Stimulated activated CD8-positive, alpha-beta memory T cell treated with anti-CD3 and anti-CD28 coated beads, Interleukin-7, amount 100 ng/mL, for 24 hours (primary cell): ENCODE data around the gene MROH2A.

Experiments
- DNase-seq: peaks from one replicate; pipeline ENCODE4 v3.0.0-alpha.2; 2020; ENCODE audit warnings: low read depth

MROH2A gene

DNA sequence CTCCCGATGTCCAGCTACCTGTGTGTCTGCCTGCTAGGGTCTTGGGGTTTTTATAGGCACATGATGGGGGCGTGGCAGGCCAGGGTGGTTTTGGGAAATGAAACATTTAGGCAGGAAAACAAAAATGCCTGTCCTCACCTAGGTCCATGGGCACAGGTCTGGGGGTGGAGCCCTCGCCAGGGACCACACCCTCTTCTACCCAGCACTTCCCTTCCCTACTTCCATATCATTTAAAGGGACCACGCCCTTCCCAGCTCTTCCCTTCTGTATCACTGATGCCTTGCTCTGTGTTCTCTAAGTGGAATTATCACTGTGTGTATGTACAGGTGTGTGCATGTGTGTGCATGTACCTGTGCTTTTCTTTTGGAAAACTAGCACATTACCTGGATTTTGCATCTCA lies 11.7 kb upstream of the MROH2A start:
- DNase-seq, result no peak

- no peak for DNase-seq
Observed at GRCh38 chr2:233768076-233768475, 10.1 kb upstream of the MROH2A start.

DNA sequence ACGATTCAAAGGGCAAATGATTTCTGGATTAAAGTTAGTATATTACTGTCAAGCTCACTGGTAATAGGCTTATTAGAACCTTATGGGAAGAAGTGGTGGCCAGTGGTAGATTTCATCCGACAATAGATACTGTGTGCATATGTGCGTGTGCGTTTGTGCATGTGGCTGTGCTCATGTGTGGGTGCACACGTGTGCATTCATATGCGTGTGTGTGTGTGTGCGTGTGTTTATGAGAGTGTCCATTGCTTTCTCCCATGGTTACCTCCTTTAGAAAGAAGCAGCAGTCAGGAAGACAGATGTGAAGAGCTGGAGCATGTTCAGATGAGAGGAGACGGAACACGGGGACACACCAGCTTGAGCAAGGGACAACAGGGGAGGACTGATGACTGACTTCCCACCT lies 8.9 kb upstream of the MROH2A start:
- DNase-seq, result no peak

DNA sequence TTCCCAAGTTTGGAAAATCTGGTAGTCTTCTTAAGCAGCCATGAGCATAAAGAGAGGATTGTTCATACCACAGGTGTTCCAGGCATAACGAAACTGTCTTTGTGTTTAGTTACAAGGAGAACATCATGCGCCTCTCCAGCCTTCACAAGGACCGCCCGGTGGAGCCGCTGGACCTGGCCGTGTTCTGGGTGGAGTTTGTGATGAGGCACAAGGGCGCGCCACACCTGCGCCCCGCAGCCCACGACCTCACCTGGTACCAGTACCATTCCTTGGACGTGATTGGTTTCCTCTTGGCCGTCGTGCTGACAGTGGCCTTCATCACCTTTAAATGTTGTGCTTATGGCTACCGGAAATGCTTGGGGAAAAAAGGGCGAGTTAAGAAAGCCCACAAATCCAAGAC lies 6.0 kb upstream of the MROH2A start:
- no peak for DNase-seq

GRCh38 chr2:233772583-233772982 lies 5.5 kb upstream of the MROH2A start:
- no peak for DNase-seq

DNA sequence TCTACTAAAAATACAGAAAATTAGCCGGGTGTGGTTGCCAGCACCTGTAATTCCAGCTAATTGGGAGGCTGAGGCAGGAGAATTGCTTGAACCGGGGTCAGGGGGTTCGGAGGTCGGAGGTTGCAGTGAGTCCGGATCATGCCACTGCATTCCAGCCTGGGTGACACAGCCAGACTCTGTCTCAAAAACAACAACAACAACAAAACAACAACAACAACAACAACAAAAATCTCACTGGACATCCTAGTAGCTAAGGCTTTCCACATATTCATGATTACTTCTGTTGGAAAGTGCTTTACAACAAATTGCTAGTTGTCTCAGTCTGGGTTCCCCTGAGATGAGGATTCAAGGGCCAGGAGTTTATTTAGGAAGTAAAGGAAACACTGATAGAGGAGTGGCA lies 4.3 kb upstream of the MROH2A start:
- DNase-seq, result no peak

GRCh38 chr2:233775414-233775813 lies 2.7 kb upstream of the MROH2A start:
- no peak for DNase-seq

DNA sequence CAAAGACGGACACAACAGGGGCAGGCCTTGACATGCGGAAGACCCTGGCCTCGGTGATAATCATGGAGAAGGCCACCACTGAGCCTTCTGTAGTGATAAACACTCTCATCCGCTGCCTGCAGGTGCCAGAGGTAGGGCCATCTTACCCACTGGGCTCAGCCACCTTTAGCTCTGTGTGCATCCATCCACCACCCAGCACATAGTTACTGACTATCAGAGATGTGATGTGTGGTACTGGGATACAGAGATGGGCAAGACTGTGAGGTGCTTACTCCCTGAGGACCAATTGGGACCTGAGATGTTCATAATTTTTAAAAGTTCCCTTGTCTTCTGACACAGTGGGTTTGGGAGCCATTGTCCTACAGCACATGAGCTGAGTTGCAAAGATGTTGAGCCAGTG lies 1.6 kb downstream of the MROH2A start:
- DNase-seq, result no peak

- no peak for DNase-seq
Observed at GRCh38 chr2:233780771-233781170, 2.6 kb downstream of the MROH2A start.

DNA sequence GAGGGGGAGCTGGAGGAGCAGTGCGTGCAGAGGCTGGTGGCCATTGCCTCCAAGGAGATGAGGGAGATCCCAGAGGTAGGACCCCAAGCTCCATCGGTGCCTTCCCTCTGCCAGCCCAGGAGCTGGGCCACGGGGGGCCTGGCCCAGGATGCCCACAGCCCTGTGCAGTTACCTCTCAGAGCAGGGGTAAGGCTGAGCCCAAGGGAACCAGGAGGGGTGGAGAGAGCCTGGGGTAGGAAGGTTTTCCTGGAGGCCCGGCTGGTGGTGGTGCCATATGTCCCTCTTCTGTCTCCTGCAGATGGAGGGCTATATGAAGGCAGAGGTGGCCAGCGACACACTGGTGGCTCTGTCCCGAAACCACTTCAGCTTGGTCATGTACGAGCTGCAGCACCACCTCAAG lies 11.4 kb downstream of the MROH2A start:
- DNase-seq, result no peak

- no peak for DNase-seq
Observed at GRCh38 chr2:233791151-233791882, 13.2 kb downstream of the MROH2A start.

DNA sequence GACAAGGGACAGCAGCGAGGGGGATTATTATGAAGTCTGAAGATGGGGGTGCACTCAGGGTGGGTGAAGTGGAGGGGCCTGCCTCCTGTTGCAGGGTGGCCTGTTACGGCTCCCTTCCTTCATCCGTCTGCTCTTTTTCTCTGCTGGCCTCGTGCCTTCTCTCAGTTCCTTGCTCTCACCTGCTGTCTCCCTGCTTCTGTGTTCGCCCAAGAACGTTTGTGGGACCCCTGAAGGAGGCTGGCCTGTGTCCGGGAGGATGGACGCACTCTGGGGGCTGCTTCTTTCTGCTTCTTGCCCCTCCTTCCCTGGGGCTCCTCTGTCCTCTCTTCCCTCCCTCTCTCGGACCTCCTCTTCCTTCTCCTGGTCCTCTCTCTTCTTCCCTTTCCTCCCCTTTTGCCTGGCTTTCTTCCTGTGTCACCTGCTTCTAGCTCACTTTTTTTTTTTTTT lies 13.8 kb downstream of the MROH2A start:
- no peak for DNase-seq

- no peak for DNase-seq
Observed at GRCh38 chr2:233792720-233793119, 14.6 kb downstream of the MROH2A start.

GRCh38 chr2:233793465-233794127 lies 15.5 kb downstream of the MROH2A start:
- DNase-seq, result no peak

DNA sequence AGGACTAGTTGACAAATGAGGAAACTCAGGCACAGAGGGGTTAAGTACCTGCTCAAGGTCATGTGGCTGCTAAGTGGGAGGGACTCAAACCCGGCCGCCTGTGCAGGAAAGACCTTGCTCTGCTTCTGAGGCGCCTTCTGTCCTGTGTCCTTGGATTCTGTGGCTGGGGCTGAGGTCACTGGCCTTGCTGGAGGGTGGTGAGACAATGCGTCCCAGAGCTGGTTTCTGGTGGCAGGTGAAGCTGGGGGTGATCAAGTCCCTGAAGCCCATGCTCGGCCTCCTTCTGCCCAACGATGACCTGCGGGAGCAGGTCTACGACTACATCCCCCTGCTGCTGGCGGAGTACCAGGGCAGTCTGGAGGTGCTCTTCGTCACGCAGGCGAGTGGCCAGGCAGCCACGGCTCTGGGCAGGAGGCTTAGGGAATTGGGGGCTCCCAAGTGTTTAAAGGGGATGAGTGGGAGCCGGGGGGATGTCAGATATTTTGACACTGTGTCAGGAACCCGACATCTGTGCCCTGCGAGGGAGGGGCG lies 16.1 kb downstream of the MROH2A start:
- no peak for DNase-seq

GRCh38 chr2:233795735-233796171 lies 17.6 kb downstream of the MROH2A start:
- no peak for DNase-seq

- DNase-seq, result no peak
Observed at GRCh38 chr2:233796254-233796653, 18.1 kb downstream of the MROH2A start.

- DNase-seq, result no peak
Observed at GRCh38 chr2:233798335-233799086, 20.4 kb downstream of the MROH2A start.

DNA sequence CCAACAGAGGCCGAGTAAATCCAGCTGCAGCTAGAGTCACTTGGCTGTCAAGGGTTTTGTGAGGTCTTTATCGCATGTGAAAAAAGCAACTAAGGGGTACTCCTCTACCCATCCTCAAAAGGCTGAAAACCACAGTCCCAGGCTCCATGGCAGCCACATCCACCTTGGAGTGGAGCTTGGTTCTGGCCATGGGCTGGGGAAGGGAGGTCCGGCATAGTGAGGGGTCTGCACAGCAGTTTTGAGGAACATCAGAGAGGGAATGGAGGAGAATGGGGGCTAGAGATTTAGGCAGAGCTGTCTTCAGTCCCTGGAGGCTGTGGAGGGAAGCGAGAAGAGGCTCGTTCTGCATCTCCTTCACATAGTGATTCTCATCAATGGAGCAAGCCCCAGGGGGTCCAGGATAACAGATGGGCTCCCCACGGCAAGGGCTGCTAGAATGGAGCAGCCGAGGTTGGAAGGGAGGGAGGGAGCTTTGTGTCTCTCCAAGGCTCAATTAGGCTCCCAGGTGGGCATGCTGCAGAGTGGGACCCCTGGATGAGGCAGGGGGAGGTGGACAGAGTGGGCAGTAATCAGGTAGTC lies 21.0 kb downstream of the MROH2A start:
- no peak for DNase-seq

GRCh38 chr2:233799716-233800115 lies 21.6 kb downstream of the MROH2A start:
- no peak for DNase-seq

DNA sequence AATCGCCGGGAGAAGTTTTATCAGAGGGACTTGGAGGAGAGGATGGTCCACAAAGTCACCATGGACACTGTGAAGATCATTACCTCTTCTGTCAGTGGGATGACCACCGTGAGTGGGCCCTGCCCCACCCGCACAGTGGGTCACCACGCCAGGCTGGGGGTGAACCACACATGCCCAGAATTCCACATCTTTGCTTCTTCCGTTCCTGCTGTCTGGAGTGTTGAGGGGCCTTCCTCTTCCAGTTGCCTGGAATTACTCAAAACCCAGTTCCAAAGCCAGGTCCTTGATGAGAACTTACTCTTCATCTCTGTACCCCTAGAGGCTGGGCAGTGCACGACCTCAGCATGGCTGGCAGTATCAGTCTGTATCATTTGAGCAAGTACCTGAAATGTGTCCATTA lies 22.1 kb downstream of the MROH2A start:
- no peak for DNase-seq

GRCh38 chr2:233801357-233802131 lies 23.4 kb downstream of the MROH2A start:
- DNase-seq, result no peak
